ENCODE measurements around the gene PEX7.
"Not testable (repeated sequence)": the region's sequence is repeated elsewhere in the genome, so short reads cannot be mapped to it uniquely, and the experiment has no call there.

PEX7 gene

DNA sequence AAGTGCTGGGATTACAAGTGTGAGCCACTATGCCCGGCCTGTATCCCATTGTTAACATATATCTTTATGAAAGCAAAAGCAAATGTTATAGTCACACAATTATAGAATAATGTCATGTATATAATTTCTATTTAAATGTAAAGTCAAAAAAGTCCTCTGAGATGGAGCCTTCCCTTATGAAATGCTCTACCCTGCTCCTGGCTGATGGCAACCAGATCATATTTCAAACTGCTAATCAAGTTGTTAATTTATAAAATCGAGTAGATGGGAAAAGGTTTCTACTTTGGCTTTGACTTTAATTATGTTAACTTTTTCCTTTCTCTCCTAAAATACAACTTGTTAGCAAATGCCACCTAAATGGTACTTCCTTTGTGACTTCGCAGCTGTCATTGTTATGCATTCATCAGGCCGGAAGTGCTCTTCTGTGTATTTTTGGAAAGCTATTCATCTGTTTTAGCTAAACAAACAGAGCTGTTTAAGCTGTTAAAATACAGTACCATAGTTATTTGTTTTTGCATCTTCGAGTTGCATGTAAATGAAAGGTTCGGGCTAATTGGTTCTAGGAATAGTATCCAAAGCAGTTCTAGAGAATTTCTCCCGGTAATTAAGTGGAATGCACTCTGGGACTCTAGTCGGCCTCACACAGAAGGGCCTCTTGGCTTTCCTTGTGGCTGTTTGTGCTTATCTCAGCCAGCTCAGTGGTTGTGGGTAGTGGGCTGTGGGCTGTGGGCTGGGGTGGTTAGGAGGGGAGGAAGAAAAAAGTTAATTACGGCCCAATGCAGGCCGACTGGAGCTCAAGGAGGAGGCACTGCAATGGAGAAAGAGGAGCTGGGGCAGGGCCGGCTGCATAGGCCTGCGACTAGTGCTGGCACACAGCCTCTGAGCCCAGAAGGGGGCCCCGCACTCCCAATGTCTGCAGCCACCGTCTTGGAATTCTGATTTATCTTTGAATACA, 134.5 kb downstream of the PEX7 start:
- no peak for DNase-seq

DNA sequence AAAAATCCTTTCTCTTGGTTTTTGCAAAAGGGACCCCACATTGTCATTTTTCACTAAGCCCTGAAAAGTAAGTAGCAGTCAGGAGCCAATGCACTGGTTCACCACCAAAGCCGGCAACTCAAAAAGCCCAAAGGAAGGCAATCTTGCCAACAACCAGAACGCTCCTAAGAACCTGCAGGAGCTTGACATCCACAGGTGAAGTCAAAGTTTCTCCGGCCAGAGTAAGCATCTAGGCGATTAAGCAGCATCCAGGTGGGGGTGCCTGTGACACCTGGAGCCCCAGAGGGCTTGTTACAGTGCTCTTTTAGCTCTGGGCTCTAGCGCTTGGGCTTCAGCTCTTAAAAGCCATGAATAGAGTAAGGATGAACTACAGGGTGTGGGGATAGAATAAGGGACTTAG, 135.8 kb downstream of the PEX7 start:
- DNase-seq: no peak

DNA sequence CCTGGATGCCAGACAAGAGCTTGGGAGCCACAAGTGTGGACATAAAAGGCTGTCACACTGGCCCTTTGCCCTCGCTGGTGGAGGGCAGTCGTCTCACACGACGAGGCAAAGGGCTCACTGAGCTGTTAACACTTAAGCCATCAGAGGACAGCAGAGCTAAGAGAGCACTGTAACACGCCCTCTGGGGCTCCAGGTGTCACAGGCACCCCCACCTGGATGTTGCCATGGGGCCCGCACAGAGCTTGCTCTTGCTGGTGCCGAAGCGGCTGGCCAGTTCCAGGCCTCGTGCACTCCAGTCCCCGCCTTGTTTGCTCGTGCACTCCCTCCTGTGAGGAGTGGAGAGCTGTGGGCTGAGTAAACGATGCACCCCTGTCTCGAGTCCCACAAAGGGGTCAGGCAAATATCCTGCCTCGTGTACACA, 137.1 kb downstream of the PEX7 start:
- DNase-seq: no peak

DNA sequence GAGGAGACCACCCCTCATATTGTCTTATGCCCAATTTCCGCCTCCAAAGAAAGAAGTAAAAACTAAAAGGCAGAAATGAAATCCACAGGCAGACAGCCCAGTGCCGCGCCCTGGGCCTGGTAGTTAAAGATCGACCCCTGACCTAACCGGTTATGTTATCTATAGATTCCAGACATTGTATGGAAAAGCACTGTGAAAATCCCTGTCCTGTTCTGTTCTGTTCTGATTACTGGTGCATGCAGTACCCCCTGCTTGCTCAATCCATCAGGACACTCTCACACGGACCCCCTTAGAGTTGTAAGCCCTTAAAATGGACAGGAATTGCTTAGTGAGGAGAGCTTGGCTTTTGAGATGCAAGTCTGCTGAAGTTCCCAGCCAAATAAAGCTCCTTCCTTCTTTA, 137.5 kb downstream of the PEX7 start:
- not testable (repeated sequence) for DNase-seq

GRCh38 chr6:136960781-136961180, 138.4 kb downstream of the PEX7 start:
- DNase-seq: no peak

- DNase-seq: no peak
Measured at GRCh38 chr6:136961848-136962247, 139.5 kb downstream of the PEX7 start.

- no peak for DNase-seq
Measured at GRCh38 chr6:136962661-136963060, 140.3 kb downstream of the PEX7 start.

GRCh38 chr6:136963259-136963658, 140.9 kb downstream of the PEX7 start:
- DNase-seq: no peak

Measured in activated gamma-delta T cell treated with Interleukin-2 at 50 U/mL for 16 hours (primary cell).